A549 (cell line): ENCODE measurements around the gene PDE4D. TPM values are rescaled to one million over a fixed set of nuclear protein-coding genes. Genes with fewer than 3 reads are reported as not detected.

ENCODE experiments used
- CBX2 ChIP-seq: fragments of 200-600 bp; sonication (generic); IDR thresholded peaks from 2 replicates; pipeline ENCODE4 v1.6.1; 2016; ENCODE audit warnings: low read depth, mild to moderate bottlenecking, borderline replicate concordance
- CHD2 ChIP-seq: fragments of 150-350 bp; IDR thresholded peaks from 2 replicates; pipeline ENCODE4 v1.6.1; 2014; ENCODE audit warnings: low read length; ENCODE audit not compliant: partially characterized antibody
- CTCF ChIP-seq: fragments of >200 bp; sonication (Bioruptor Twin); formaldehyde crosslinking; IDR thresholded peaks from 3 replicates; pipeline ENCODE4 v1.5.1; 2016
- E2F6 ChIP-seq: IDR thresholded peaks from 2 replicates; pipeline ENCODE4 v1.6.1; 2012; ENCODE audit warnings: low read depth, borderline replicate concordance
- EHF ChIP-seq: fragments of 250-450 bp; sonication (Bioruptor Pico); IDR thresholded peaks from 2 replicates; pipeline ENCODE4 v1.5.0; 2020; ENCODE audit warnings: mild to moderate bottlenecking
- EHMT2 ChIP-seq: fragments of 200-600 bp; sonication (generic); IDR thresholded peaks from 2 replicates; pipeline ENCODE4 v1.6.1; 2016; ENCODE audit warnings: antibody characterized with exemption, low read depth, mild to moderate bottlenecking, moderate library complexity
- FOXS1 ChIP-seq: fragments of 250-450 bp; sonication (Bioruptor Pico); IDR thresholded peaks from 2 replicates; pipeline ENCODE4 v1.5.0; 2020; ENCODE audit warnings: mild to moderate bottlenecking, moderate library complexity
- HES2 ChIP-seq: fragments of >200 bp; sonication (Bioruptor Twin); formaldehyde crosslinking; IDR thresholded peaks from 2 replicates; pipeline ENCODE4 v1.6.1; 2016
- HEYL ChIP-seq: fragments of 250-450 bp; sonication (Bioruptor Pico); IDR thresholded peaks from 2 replicates; pipeline ENCODE4 v1.8.0; 2021; ENCODE audit warnings: mild to moderate bottlenecking, moderate library complexity
- HOXA7 ChIP-seq: fragments of 250-450 bp; sonication (Bioruptor Pico); IDR thresholded peaks from 2 replicates; pipeline ENCODE4 v1.5.0; 2020; ENCODE audit warnings: mild to moderate bottlenecking, moderate library complexity
- HOXB13 ChIP-seq: fragments of 250-450 bp; sonication (Bioruptor Pico); IDR thresholded peaks from 2 replicates; pipeline ENCODE4 v1.5.0; 2020; ENCODE audit warnings: low read depth, mild to moderate bottlenecking, moderate library complexity
- HOXB5 ChIP-seq: fragments of 250-450 bp; sonication (Bioruptor Pico); IDR thresholded peaks from 2 replicates; pipeline ENCODE4 v1.5.0; 2020; ENCODE audit warnings: mild to moderate bottlenecking, moderate library complexity
- KDM1A ChIP-seq: fragments of 200-600 bp; sonication (generic); IDR thresholded peaks from 2 replicates; pipeline ENCODE4 v1.6.1; 2016; ENCODE audit warnings: low read depth, mild to moderate bottlenecking
- MAZ ChIP-seq: fragments of 150-350 bp; IDR thresholded peaks from 2 replicates; pipeline ENCODE4 v1.6.1; 2014; ENCODE audit warnings: antibody characterized with exemption, low read depth, low read length, borderline replicate concordance
- MYC ChIP-seq: IDR thresholded peaks from 2 replicates; pipeline ENCODE4 v1.6.1; 2012; ENCODE audit warnings: mild to moderate bottlenecking, inconsistent platforms, low read length, improper control_type of control experiment, borderline replicate concordance
- NPAS2 ChIP-seq: fragments of 250-450 bp; sonication (Bioruptor Pico); IDR thresholded peaks from 2 replicates; pipeline ENCODE4 v1.8.0; 2022; ENCODE audit warnings: mild to moderate bottlenecking, moderate library complexity, borderline replicate concordance
- NR3C1 ChIP-seq: fragments of >200 bp; sonication (Bioruptor Twin); formaldehyde crosslinking; IDR thresholded peaks from 3 replicates; pipeline ENCODE4 v1.6.1; 2017
- PHF8 ChIP-seq: fragments of 200-600 bp; sonication (generic); IDR thresholded peaks from 2 replicates; pipeline ENCODE4 v1.6.1; 2016; ENCODE audit warnings: low read depth, mild to moderate bottlenecking, antibody characterized with exemption, moderate library complexity, borderline replicate concordance
- RARB ChIP-seq: fragments of 250-450 bp; sonication (Bioruptor Pico); IDR thresholded peaks from 2 replicates; pipeline ENCODE4 v1.8.0; 2021; ENCODE audit warnings: mild to moderate bottlenecking, moderate library complexity
- RCOR1 ChIP-seq: fragments of 150-350 bp; IDR thresholded peaks from 2 replicates; pipeline ENCODE4 v1.6.1; 2014; ENCODE audit warnings: antibody characterized with exemption, low read length, low read depth
- TFCP2L1 ChIP-seq: fragments of 250-450 bp; sonication (Bioruptor Pico); IDR thresholded peaks from 2 replicates; pipeline ENCODE4 v1.5.0; 2021; ENCODE audit warnings: mild to moderate bottlenecking
- polyA plus RNA-seq, 4 experiments: library from polyadenylated mRNA; depleted of rRNA in 3 of 4; stranded (reverse); fragments of >200 nt; fragmentation: RNase III in 1 of 4; extraction: RNeasy Plus Mini Kit Qiagen cat#74134 plus additional on column Dnase treatment in 1 of 4; gene quantifications; 2 replicates in 3 of 4; 3 replicates in 1 of 4; pipeline ENCODE4 v1.2.3, GENCODE V29; 2011 to 2017
- TF ChIP-seq, protein P1 (sequence below): fragments of 250-450 bp; sonication (Bioruptor Pico); IDR thresholded peaks from 2 replicates; pipeline ENCODE4 v1.5.0; 2020; ENCODE audit warnings: low read depth, mild to moderate bottlenecking, moderate library complexity
- TF ChIP-seq, protein P2 (sequence below): fragments of 150-350 bp; IDR thresholded peaks from 2 replicates; pipeline ENCODE4 v1.6.1; 2014; ENCODE audit warnings: low read depth, mild to moderate bottlenecking, low read length
- TF ChIP-seq, protein P3 (sequence below): IDR thresholded peaks from 2 replicates; pipeline ENCODE4 v1.6.1; 2012

Gene PDE4D
- polyA plus RNA-seq, 2 of the 4 experiments (the other 2 are of a cell fraction) = 74.0 to 213 TPM

- no peak for TF ChIP-seq EHMT2
- TF ChIP-seq RARB (CRISPR knock-in tag) = no peak
- no peak for TF ChIP-seq MYC
- no peak for TF ChIP-seq MAZ
- TF ChIP-seq E2F6 = no peak
- TF ChIP-seq RCOR1 = no peak
- TF ChIP-seq CHD2 = no peak
- no peak for TF ChIP-seq TFCP2L1 (CRISPR knock-in tag)
- TF ChIP-seq NPAS2 (CRISPR knock-in tag) = no peak
- peak; percentile 93 for TF ChIP-seq CTCF
- TF ChIP-seq HOXA7 = no peak
- TF ChIP-seq, protein P1, sequence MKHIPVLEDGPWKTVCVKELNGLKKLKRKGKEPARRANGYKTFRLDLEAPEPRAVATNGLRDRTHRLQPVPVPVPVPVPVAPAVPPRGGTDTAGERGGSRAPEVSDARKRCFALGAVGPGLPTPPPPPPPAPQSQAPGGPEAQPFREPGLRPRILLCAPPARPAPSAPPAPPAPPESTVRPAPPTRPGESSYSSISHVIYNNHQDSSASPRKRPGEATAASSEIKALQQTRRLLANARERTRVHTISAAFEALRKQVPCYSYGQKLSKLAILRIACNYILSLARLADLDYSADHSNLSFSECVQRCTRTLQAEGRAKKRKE = no peak
- no peak for TF ChIP-seq FOXS1
- no peak for TF ChIP-seq NR3C1
- TF ChIP-seq CBX2 = no peak
- TF ChIP-seq, protein P2, sequence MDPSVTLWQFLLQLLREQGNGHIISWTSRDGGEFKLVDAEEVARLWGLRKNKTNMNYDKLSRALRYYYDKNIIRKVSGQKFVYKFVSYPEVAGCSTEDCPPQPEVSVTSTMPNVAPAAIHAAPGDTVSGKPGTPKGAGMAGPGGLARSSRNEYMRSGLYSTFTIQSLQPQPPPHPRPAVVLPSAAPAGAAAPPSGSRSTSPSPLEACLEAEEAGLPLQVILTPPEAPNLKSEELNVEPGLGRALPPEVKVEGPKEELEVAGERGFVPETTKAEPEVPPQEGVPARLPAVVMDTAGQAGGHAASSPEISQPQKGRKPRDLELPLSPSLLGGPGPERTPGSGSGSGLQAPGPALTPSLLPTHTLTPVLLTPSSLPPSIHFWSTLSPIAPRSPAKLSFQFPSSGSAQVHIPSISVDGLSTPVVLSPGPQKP = no peak
- TF ChIP-seq HEYL = no peak
- TF ChIP-seq PHF8 = no peak
- TF ChIP-seq, protein P3, sequence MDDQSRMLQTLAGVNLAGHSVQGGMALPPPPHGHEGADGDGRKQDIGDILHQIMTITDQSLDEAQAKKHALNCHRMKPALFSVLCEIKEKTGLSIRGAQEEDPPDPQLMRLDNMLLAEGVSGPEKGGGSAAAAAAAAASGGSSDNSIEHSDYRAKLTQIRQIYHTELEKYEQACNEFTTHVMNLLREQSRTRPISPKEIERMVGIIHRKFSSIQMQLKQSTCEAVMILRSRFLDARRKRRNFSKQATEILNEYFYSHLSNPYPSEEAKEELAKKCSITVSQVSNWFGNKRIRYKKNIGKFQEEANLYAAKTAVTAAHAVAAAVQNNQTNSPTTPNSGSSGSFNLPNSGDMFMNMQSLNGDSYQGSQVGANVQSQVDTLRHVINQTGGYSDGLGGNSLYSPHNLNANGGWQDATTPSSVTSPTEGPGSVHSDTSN = no peak
- TF ChIP-seq HOXB5 (CRISPR knock-in tag) = no peak
- TF ChIP-seq KDM1A = no peak
- TF ChIP-seq HES2 = no peak
- no peak for TF ChIP-seq EHF (CRISPR knock-in tag)
- TF ChIP-seq HOXB13 (CRISPR knock-in tag) = no peak
Measured at GRCh38 chr5:59188419-59189225, 704.9 kb downstream of the PDE4D start (continued).
